SK-N-SH treated with all-trans-retinoic acid at 6 μM for 48 hours (cell line): ENCODE results near the gene MGMT.

Source experiments
- ATAC-seq: fragments of 200-7000 bp; cut with Tn5 transposase; 3 replicates; pipeline ENCODE4 v1.9.1; 2020; ENCODE audit warnings: mild to moderate bottlenecking, moderate library complexity
- BACH2 ChIP-seq: fragments of 250-450 bp; sonication (Bioruptor Pico); IDR thresholded peaks from 2 replicates; pipeline ENCODE4 v1.9.0; 2021; ENCODE audit warnings: mild to moderate bottlenecking, borderline replicate concordance
- CREB5 ChIP-seq: fragments of 250-450 bp; sonication (Bioruptor Pico); IDR thresholded peaks from 2 replicates; pipeline ENCODE4 v1.5.1; 2020; ENCODE audit warnings: low read depth, mild to moderate bottlenecking, moderate library complexity
- CSDC2 ChIP-seq: fragments of 250-450 bp; sonication (Bioruptor Pico); IDR thresholded peaks from 2 replicates; pipeline ENCODE4 v1.5.0; 2020; ENCODE audit warnings: mild to moderate bottlenecking, moderate library complexity
- ESRRG ChIP-seq: fragments of 250-450 bp; sonication (Bioruptor Pico); IDR thresholded peaks from 2 replicates; pipeline ENCODE4 v1.6.1; 2021; ENCODE audit warnings: mild to moderate bottlenecking
- GLIS3 ChIP-seq: fragments of 250-450 bp; sonication (Bioruptor Pico); IDR thresholded peaks from 2 replicates; pipeline ENCODE4 v1.5.0; 2020; ENCODE audit warnings: mild to moderate bottlenecking, moderate library complexity
- ISL1 ChIP-seq: fragments of 250-450 bp; sonication (Bioruptor Pico); IDR thresholded peaks from 2 replicates; pipeline ENCODE4 v2.1.2; 2022; ENCODE audit warnings: mild to moderate bottlenecking, moderate library complexity
- OSR1 ChIP-seq: fragments of 250-450 bp; sonication (Bioruptor Pico); IDR thresholded peaks from 2 replicates; pipeline ENCODE4 v1.8.0; 2022; ENCODE audit warnings: moderate library complexity, mild to moderate bottlenecking, inconsistent platforms
- PATZ1 ChIP-seq: fragments of 250-450 bp; sonication (Bioruptor Pico); IDR thresholded peaks from 2 replicates; pipeline ENCODE4 v1.8.0; 2020; ENCODE audit warnings: mild to moderate bottlenecking, moderate library complexity, borderline replicate concordance
- POU6F1 ChIP-seq: fragments of 250-450 bp; sonication (Bioruptor Pico); IDR thresholded peaks from 2 replicates; pipeline ENCODE4 v1.8.0; 2021; ENCODE audit warnings: low read depth, mild to moderate bottlenecking, moderate library complexity, borderline replicate concordance
- PPARA ChIP-seq: fragments of 250-450 bp; sonication (Bioruptor Pico); IDR thresholded peaks from 2 replicates; pipeline ENCODE4 v1.5.0; 2020; ENCODE audit warnings: mild to moderate bottlenecking, borderline replicate concordance
- RARB ChIP-seq: fragments of 250-450 bp; sonication (Bioruptor Pico); IDR thresholded peaks from 2 replicates; pipeline ENCODE4 v1.8.0; 2021; ENCODE audit warnings: mild to moderate bottlenecking, moderate library complexity
- TCF4 ChIP-seq: fragments of 250-450 bp; sonication (Bioruptor Pico); IDR thresholded peaks from 2 replicates; pipeline ENCODE4 v1.8.0; 2021; ENCODE audit warnings: mild to moderate bottlenecking, moderate library complexity, borderline replicate concordance
- TOX ChIP-seq: fragments of 250-450 bp; sonication (Bioruptor Pico); IDR thresholded peaks from 2 replicates; pipeline ENCODE4 v1.8.0; 2021; ENCODE audit warnings: mild to moderate bottlenecking, moderate library complexity, borderline replicate concordance
- TSHZ2 ChIP-seq: fragments of 250-450 bp; sonication (Bioruptor Pico); IDR thresholded peaks from 2 replicates; pipeline ENCODE4 v1.5.0; 2020; ENCODE audit warnings: mild to moderate bottlenecking, moderate library complexity
- ZC3H10 ChIP-seq: fragments of 250-450 bp; sonication (Bioruptor Pico); IDR thresholded peaks from 2 replicates; pipeline ENCODE4 v1.5.1; 2021; ENCODE audit warnings: mild to moderate bottlenecking, moderate library complexity
- ZFP3 ChIP-seq: fragments of 250-450 bp; sonication (Bioruptor Pico); IDR thresholded peaks from 2 replicates; pipeline ENCODE4 v1.5.0; 2020; ENCODE audit warnings: mild to moderate bottlenecking, moderate library complexity
- ZFP30 ChIP-seq: fragments of 450-650 bp; formaldehyde crosslinking; IDR thresholded peaks from 2 replicates; pipeline ENCODE4 v1.5.0; 2022; ENCODE audit warnings: mild to moderate bottlenecking, moderate library complexity
- ZNF565 ChIP-seq: fragments of 450-650 bp; formaldehyde crosslinking; conservative IDR thresholded peaks from 2 replicates; pipeline ENCODE4 v1.5.0; 2020; ENCODE audit warnings: low read depth, mild to moderate bottlenecking, moderate library complexity
- ZNF70 ChIP-seq: fragments of 450-650 bp; formaldehyde crosslinking; IDR thresholded peaks from 2 replicates; pipeline ENCODE4 v1.5.0; 2020; ENCODE audit warnings: mild to moderate bottlenecking, moderate library complexity
- ZNF8 ChIP-seq: fragments of 450-650 bp; formaldehyde crosslinking; IDR thresholded peaks from 2 replicates; pipeline ENCODE4 v1.5.0; 2020; ENCODE audit warnings: mild to moderate bottlenecking, moderate library complexity
- TF ChIP-seq, protein P1 (sequence below): fragments of 250-450 bp; sonication (Bioruptor Pico); IDR thresholded peaks from 2 replicates; pipeline ENCODE4 v1.5.1; 2021; ENCODE audit warnings: mild to moderate bottlenecking, moderate library complexity

MGMT gene

DNA sequence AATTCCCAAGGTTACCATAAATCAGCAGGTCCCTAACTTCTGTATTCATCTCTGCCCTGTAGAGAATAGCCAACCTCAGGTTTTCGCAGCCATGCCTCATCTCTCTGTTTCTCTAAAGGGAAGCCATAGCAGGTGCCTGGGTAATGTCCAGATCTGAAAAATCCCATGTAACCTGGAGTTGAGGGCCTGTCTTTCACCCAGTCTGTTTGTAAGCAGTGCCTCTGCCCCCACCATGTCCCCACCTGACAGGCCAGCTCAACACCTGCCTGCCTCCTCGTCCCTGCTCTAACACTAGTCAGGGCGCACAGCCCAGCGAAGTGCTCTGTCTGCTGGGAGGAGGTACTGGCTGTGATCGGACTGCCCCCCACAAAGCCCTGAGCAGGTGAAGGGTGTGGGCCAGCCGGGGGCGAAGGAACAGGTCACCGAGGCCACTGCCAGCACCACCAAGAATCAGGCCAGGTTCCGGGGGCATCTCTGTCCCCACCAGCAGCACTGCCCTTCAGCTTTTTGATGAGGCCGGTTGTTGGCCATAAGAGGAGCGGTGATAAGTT is 210.4 kb downstream of the MGMT start:
- no peak for ATAC-seq
- TF ChIP-seq ZNF70 (CRISPR knock-in tag) (no peak), GLIS3 (CRISPR knock-in tag) (no peak), CREB5 (CRISPR knock-in tag) (no peak), RARB (no peak), ZNF8 (CRISPR knock-in tag) (no peak), POU6F1 (CRISPR knock-in tag) (no peak), ESRRG (CRISPR knock-in tag) (no peak), ZFP3 (CRISPR knock-in tag) (no peak), BACH2 (CRISPR knock-in tag) (no peak), OSR1 (no peak), TCF4 (CRISPR knock-in tag) (no peak), ISL1 (CRISPR knock-in tag) (no peak), ZNF565 (CRISPR knock-in tag) (no peak), TOX (no peak), ZC3H10 (CRISPR knock-in tag) (no peak), CSDC2 (CRISPR knock-in tag) (no peak)
- TF ChIP-seq, protein P1, sequence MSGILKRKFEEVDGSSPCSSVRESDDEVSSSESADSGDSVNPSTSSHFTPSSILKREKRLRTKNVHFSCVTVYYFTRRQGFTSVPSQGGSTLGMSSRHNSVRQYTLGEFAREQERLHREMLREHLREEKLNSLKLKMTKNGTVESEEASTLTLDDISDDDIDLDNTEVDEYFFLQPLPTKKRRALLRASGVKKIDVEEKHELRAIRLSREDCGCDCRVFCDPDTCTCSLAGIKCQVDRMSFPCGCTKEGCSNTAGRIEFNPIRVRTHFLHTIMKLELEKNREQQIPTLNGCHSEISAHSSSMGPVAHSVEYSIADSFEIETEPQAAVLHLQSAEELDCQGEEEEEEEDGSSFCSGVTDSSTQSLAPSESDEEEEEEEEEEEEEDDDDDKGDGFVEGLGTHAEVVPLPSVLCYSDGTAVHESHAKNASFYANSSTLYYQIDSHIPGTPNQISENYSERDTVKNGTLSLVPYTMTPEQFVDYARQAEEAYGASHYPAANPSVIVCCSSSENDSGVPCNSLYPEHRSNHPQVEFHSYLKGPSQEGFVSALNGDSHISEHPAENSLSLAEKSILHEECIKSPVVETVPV: no peak
- TF ChIP-seq, all 23 proteins: peak for 0

DNA sequence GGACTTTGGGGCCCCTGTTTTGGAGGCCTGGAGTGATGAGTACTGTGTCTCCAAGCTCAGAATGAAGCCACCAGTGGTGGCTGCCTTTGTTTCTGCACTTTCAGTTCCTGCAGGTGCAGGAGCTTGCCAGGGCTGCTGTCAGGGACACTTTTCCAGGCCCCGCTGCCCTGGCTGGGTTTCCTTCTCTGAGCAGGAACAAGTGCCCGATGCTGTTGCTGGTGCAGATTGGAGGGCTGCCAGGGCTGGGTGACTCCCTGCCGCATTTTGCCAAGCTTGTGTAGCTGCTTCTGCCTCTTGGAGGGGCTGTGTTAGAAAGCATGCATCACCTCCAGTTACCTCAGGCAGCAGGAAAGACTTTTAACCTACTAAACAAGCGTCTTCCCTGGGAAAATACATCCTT is 211.1 kb downstream of the MGMT start:
- no peak for ATAC-seq
- TF ChIP-seq ZC3H10 (CRISPR knock-in tag) (no peak), BACH2 (CRISPR knock-in tag) (no peak), ZFP30 (no peak), ZNF565 (CRISPR knock-in tag) (no peak), ESRRG (CRISPR knock-in tag) (no peak), GLIS3 (CRISPR knock-in tag) (no peak), POU6F1 (CRISPR knock-in tag) (no peak), TCF4 (CRISPR knock-in tag) (no peak), TSHZ2 (CRISPR knock-in tag) (no peak), ZNF70 (CRISPR knock-in tag) (no peak), PATZ1 (no peak), ZFP3 (CRISPR knock-in tag) (no peak), CREB5 (CRISPR knock-in tag) (no peak), PPARA (CRISPR knock-in tag) (no peak), TOX (no peak), CSDC2 (CRISPR knock-in tag) (no peak)
